CD4-positive, CD25-positive, alpha-beta regulatory T cell (primary cell): Measurements from ENCODE around the gene ZNF665. TPM values are rescaled to one million over a fixed set of nuclear protein-coding genes. Genes with fewer than 3 reads are reported as not detected.

Experiments used
- ATAC-seq, 2 donors: fragments of 150-1000 bp; cut with Tn5 transposase; one replicate each; pipeline ENCODE4 v1.10.0; 2021; ENCODE audit warnings: low read depth in 2 of 2, moderate number of reproducible peaks in 2 of 2, moderate library complexity in 1 of 2
- DNase-seq, 3 donors: peaks; one replicate each; pipeline versions ENCODE4 v3.0.0 to v3.0.0-alpha.2; 2012 to 2022; ENCODE audit warnings: mixed read lengths in 1 of 3
- H3K27ac ChIP-seq: one replicate; pipeline ENCODE4 v1.7.0; 2013; ENCODE audit warnings: mild to moderate bottlenecking, low read length; ENCODE audit not compliant: insufficient read depth, poor library complexity, severe bottlenecking
- H3K27me3 ChIP-seq: one replicate; pipeline ENCODE4 v1.7.0; 2013; ENCODE audit warnings: low read length; ENCODE audit not compliant: control insufficient read depth, insufficient read depth
- H3K36me3 ChIP-seq: one replicate; pipeline ENCODE4 v1.7.0; 2013; ENCODE audit warnings: mild to moderate bottlenecking, low read length, moderate library complexity; ENCODE audit not compliant: control insufficient read depth, insufficient read depth
- H3K4me1 ChIP-seq: 2 replicates; pipeline ENCODE4 v1.7.0; 2013; ENCODE audit warnings: mild to moderate bottlenecking, low read length; ENCODE audit not compliant: insufficient read depth, control insufficient read depth, poor library complexity, severe bottlenecking
- H3K4me3 ChIP-seq: one replicate; pipeline ENCODE4 v1.7.0; 2013; ENCODE audit warnings: low read depth, mild to moderate bottlenecking, low read length, moderate library complexity
- H3K9me3 ChIP-seq, 2 experiments: 1 replicate in 1 of 2; 2 replicates in 1 of 2; pipeline ENCODE4 v1.7.0; 2013; ENCODE audit warnings: low read length in 2 of 2, mild to moderate bottlenecking in 1 of 2, moderate library complexity in 1 of 2; ENCODE audit not compliant: control insufficient read depth in 2 of 2
- H3K27ac Mint-ChIP-seq, 3 donors: one replicate each; pipeline ENCODE4 v1.8.0; 2020 to 2022; ENCODE audit warnings: mild to moderate bottlenecking in 3 of 3, mixed read lengths in 3 of 3, moderate library complexity in 2 of 3
- H3K27me3 Mint-ChIP-seq: one replicate; pipeline ENCODE4 v1.8.0; 2022; ENCODE audit warnings: mild to moderate bottlenecking, mixed read lengths
- H3K36me3 Mint-ChIP-seq: one replicate; pipeline ENCODE4 v1.8.0; 2020; ENCODE audit warnings: mixed read lengths
- H3K4me1 Mint-ChIP-seq, 4 donors: one replicate each; pipeline ENCODE4 v1.8.0; 2020 to 2022; ENCODE audit warnings: mixed read lengths in 4 of 4, mild to moderate bottlenecking in 1 of 4
- H3K4me3 Mint-ChIP-seq, 4 donors: one replicate each; pipeline ENCODE4 v1.8.0; 2020 to 2022; ENCODE audit warnings: mild to moderate bottlenecking in 4 of 4, mixed read lengths in 4 of 4, moderate library complexity in 3 of 4
- H3K9me3 Mint-ChIP-seq, 7 donors: one replicate each; pipeline ENCODE4 v1.8.0; 2020 to 2022; ENCODE audit warnings: mixed read lengths in 7 of 7, mild to moderate bottlenecking in 3 of 7, moderate library complexity in 2 of 7
- polyA plus RNA-seq, 4 donors: library from polyadenylated mRNA; unstranded; fragments of 300-500 nt; fragmentation: Illumina TruSeq; gene quantifications; one replicate each; pipeline ENCODE4 v1.2.3, GENCODE V29; 2021
- total RNA-seq: library from RNA; stranded (reverse); gene quantifications from one replicate; pipeline ENCODE4 v1.2.3, GENCODE V29; 2022

ZNF665 gene
- total and polyA plus RNA-seq, 5 donors from 2014 or later: 1.9 to 13.3 (median 8.7) TPM

- no peaks in the 10 kb centered on the region for H3K27me3 ChIP-seq
- no peak overlapping the region for H3K4me3 Mint-ChIP-seq
- peaks cover under 1 to 45% (median 22%) of the 10 kb centered on the region in 7 donors for H3K9me3 Mint-ChIP-seq
- no peaks in the 10 kb centered on the region for H3K4me1 ChIP-seq
- no peak overlapping the region for H3K27ac ChIP-seq
- peaks cover 12% of the 10 kb centered on the region for H3K36me3 ChIP-seq
- H3K36me3 Mint-ChIP-seq: peaks cover 31% of the 10 kb centered on the region
- no peaks in the 10 kb centered on the region for H3K4me1 Mint-ChIP-seq
- H3K4me3 ChIP-seq: no peak overlapping the region
- no peak for ATAC-seq
- no peak for DNase-seq
- H3K9me3 ChIP-seq: peaks cover 28 to 54% of the 10 kb centered on the region in 2 experiments
- H3K27me3 Mint-ChIP-seq: no peaks in the 10 kb centered on the region
- H3K27ac Mint-ChIP-seq: no peak overlapping the region
These were observed 15.2 kb downstream of the ZNF665 start for GRCh38 chr19:53177986-53178385.

DNA sequence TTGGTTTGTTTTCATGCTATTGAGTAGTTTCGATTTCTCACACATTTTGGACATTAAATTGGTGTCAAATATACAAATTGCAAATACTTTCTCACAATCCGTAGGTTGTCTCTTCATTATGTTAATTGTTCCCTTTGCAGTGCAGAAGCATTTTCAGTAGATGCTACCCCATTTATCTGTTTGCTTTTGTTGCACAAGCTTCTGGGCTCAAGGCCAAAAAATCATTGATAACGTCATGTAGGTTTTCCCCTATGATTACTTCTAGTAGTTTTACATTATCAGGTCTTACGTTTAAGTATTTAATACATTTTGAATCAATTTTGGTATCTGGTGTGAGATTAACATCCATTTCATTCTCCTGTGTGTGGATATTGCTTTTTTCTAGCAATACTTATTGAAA lies 20.3 kb downstream of the ZNF665 start:
- H3K36me3 ChIP-seq: no peaks in the 10 kb centered on the region
- H3K27me3 ChIP-seq: no peaks in the 10 kb centered on the region
- no peaks in the 10 kb centered on the region for H3K27me3 Mint-ChIP-seq
- peaks cover 0 to 53% (median 29%) of the 10 kb centered on the region in 7 donors for H3K9me3 Mint-ChIP-seq
- ATAC-seq: no peak
- no peak overlapping the region for H3K4me3 ChIP-seq
- no peak overlapping the region for H3K27ac Mint-ChIP-seq
- H3K27ac ChIP-seq: no peak overlapping the region
- H3K9me3 ChIP-seq: peaks cover 43 to 51% of the 10 kb centered on the region in 2 experiments
- no peaks in the 10 kb centered on the region for H3K4me1 Mint-ChIP-seq
- DNase-seq: no peak
- no peaks in the 10 kb centered on the region for H3K4me1 ChIP-seq
- H3K36me3 Mint-ChIP-seq: peaks cover 28% of the 10 kb centered on the region
- no peak overlapping the region for H3K4me3 Mint-ChIP-seq

- Mint-ChIP-seq H3K4me1 (no peaks in the 10 kb centered on the region), H3K27me3 (no peaks in the 10 kb centered on the region), H3K36me3 (peaks cover 19% of the 10 kb centered on the region), H3K4me3 (no peak overlapping the region), H3K9me3 (peaks cover 0 to 72% (median 27%) of the 10 kb centered on the region in 7 donors), H3K27ac (no peak overlapping the region)
- H3K27ac ChIP-seq: no peak overlapping the region
- H3K27me3 ChIP-seq: no peaks in the 10 kb centered on the region
- DNase-seq (no peak), ATAC-seq (no peak)
- H3K4me3 ChIP-seq: no peak overlapping the region
- peaks cover 51 to 72% of the 10 kb centered on the region in 2 experiments for H3K9me3 ChIP-seq
- no peaks in the 10 kb centered on the region for H3K4me1 ChIP-seq
- no peaks in the 10 kb centered on the region for H3K36me3 ChIP-seq
These were observed 27.5 kb downstream of the ZNF665 start for GRCh38 chr19:53165691-53166091.

- Histone ChIP-seq H3K27ac (no peak overlapping the region), H3K4me1 (peaks cover 16% of the 10 kb centered on the region), H3K9me3 (peaks cover 38 to 63% of the 10 kb centered on the region in 2 experiments), H3K4me3 (no peak overlapping the region), H3K27me3 (no peaks in the 10 kb centered on the region), H3K36me3 (no peaks in the 10 kb centered on the region)
- H3K4me3 Mint-ChIP-seq: no peak overlapping the region
- ATAC-seq (no peak), DNase-seq (no peak)
- H3K27me3 Mint-ChIP-seq: no peaks in the 10 kb centered on the region
- no peak overlapping the region for H3K27ac Mint-ChIP-seq
- H3K9me3 Mint-ChIP-seq: peaks cover 0 to 60% (median 27%) of the 10 kb centered on the region in 7 donors
- peaks cover 25% of the 10 kb centered on the region for H3K36me3 Mint-ChIP-seq
- H3K4me1 Mint-ChIP-seq: peaks cover 0 to 30% (median 9%) of the 10 kb centered on the region in 4 donors
These were observed 32.0 kb downstream of the ZNF665 start for GRCh38 chr19:53161123-53161522.

- DNase-seq (no peak), ATAC-seq (no peak)
- Mint-ChIP-seq H3K27ac (no peak overlapping the region), H3K36me3 (peaks cover 21% of the 10 kb centered on the region), H3K9me3 (peaks cover 0 to 57% (median 22%) of the 10 kb centered on the region in 7 donors), H3K27me3 (no peaks in the 10 kb centered on the region), H3K4me3 (peak overlapping the region in 1 of 4 donors; percentile 9), H3K4me1 (peaks cover 0 to 32% (median 9%) of the 10 kb centered on the region in 4 donors)
- no peak overlapping the region for H3K27ac ChIP-seq
- H3K27me3 ChIP-seq: no peaks in the 10 kb centered on the region
- H3K4me1 ChIP-seq: peaks cover 16% of the 10 kb centered on the region
- H3K36me3 ChIP-seq: no peaks in the 10 kb centered on the region
- peaks cover 32 to 59% of the 10 kb centered on the region in 2 experiments for H3K9me3 ChIP-seq
- no peak overlapping the region for H3K4me3 ChIP-seq
These were observed 32.8 kb downstream of the ZNF665 start for GRCh38 chr19:53160350-53160749.

- H3K27ac ChIP-seq: peak overlapping the region; percentile 51
- DNase-seq: peak in 2 of 3 donors; percentile 11 to 37
- H3K4me3 Mint-ChIP-seq: peak overlapping the region; percentile 86 to 92 (median 88)
- H3K27me3 Mint-ChIP-seq: no peaks in the 10 kb centered on the region
- H3K36me3 ChIP-seq: peaks cover 11% of the 10 kb centered on the region
- peaks cover 40% of the 10 kb centered on the region for H3K36me3 Mint-ChIP-seq
- peaks cover 22 to 51% of the 10 kb centered on the region in 2 experiments for H3K9me3 ChIP-seq
- H3K27me3 ChIP-seq: no peaks in the 10 kb centered on the region
- H3K27ac Mint-ChIP-seq: peak overlapping the region; percentile 67 to 86 (median 77)
- peak overlapping the region; percentile 47 for H3K4me3 ChIP-seq
- peak in 1 of 2 donors; percentile 18 for ATAC-seq
- peaks cover 0 to 33% (median 9%) of the 10 kb centered on the region in 4 donors for H3K4me1 Mint-ChIP-seq
- peaks cover 16% of the 10 kb centered on the region for H3K4me1 ChIP-seq
- peaks cover 2 to 57% (median 23%) of the 10 kb centered on the region in 7 donors for H3K9me3 Mint-ChIP-seq
These were observed 35.0 kb downstream of the ZNF665 start for GRCh38 chr19:53158119-53158656.

GRCh38 chr19:53157626-53158025 lies 35.5 kb downstream of the ZNF665 start:
- Histone ChIP-seq H3K27ac (peak overlapping the region; percentile 51), H3K4me1 (peaks cover 16% of the 10 kb centered on the region), H3K4me3 (peak overlapping the region; percentile 47), H3K9me3 (peaks cover 25 to 50% of the 10 kb centered on the region in 2 experiments), H3K36me3 (peaks cover 14% of the 10 kb centered on the region), H3K27me3 (no peaks in the 10 kb centered on the region)
- peaks cover 44% of the 10 kb centered on the region for H3K36me3 Mint-ChIP-seq
- peaks cover 0 to 33% (median 9%) of the 10 kb centered on the region in 4 donors for H3K4me1 Mint-ChIP-seq
- H3K4me3 Mint-ChIP-seq: peak overlapping the region; percentile 86 to 92 (median 88)
- peak overlapping the region; percentile 64 to 79 (median 77) for H3K27ac Mint-ChIP-seq
- DNase-seq: no peak
- H3K27me3 Mint-ChIP-seq: no peaks in the 10 kb centered on the region
- no peak for ATAC-seq
- peaks cover 2 to 55% (median 26%) of the 10 kb centered on the region in 7 donors for H3K9me3 Mint-ChIP-seq

DNA sequence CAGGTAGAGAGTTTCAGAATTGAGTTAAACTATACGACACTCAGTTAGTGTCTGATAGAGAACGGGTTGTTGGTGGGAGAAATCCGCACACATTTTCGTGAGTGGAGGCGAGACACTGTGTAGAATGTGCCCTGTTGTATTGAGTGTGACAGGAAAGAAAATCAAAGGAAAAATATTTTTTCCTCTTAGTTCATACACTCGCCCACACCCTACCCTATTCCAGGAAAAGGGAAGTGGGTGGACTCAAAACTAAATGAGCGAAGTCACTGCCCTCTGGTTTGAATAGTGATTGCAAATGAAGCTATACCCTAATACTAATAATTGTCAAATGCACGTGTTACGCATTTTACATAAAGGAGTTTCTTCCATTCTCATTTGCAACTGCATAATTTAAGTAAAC lies 36.3 kb downstream of the ZNF665 start:
- Mint-ChIP-seq H3K27ac (peak overlapping the region in 2 of 3 donors; percentile 44 to 64), H3K4me1 (peaks cover 0 to 33% (median 9%) of the 10 kb centered on the region in 4 donors), H3K9me3 (peaks cover 2 to 55% (median 28%) of the 10 kb centered on the region in 7 donors), H3K4me3 (peak overlapping the region; percentile 86 to 92 (median 88)), H3K27me3 (no peaks in the 10 kb centered on the region), H3K36me3 (peaks cover 44% of the 10 kb centered on the region)
- ATAC-seq (no peak), DNase-seq (no peak)
- H3K4me3 ChIP-seq: no peak overlapping the region
- peaks cover 16% of the 10 kb centered on the region for H3K4me1 ChIP-seq
- H3K27me3 ChIP-seq: no peaks in the 10 kb centered on the region
- no peak overlapping the region for H3K27ac ChIP-seq
- H3K9me3 ChIP-seq: peaks cover 27 to 45% of the 10 kb centered on the region in 2 experiments
- H3K36me3 ChIP-seq: peaks cover 14% of the 10 kb centered on the region
